Right renal pelvis (tissue), 4 donors: ENCODE results near the gene GCAT. TPM values are rescaled to one million over a fixed set of nuclear protein-coding genes. Genes with fewer than 3 reads are reported as not detected.
A peak's percentile ranks its signal among the peaks of the same experiment; 100 is the strongest.

Source experiments
- DNase-seq, 4 donors: peaks; one replicate each; pipeline ENCODE4 v3.0.0-alpha.2; 2013; ENCODE audit warnings: low read depth in 4 of 4, low spot score in 3 of 4, missing footprints in 1 of 4
- polyA plus RNA-seq, 4 donors: library from polyadenylated mRNA; unstranded; fragments of 120-200 nt; gene quantifications; one replicate each; pipeline ENCODE4 v1.2.1, GENCODE V29; 2013; ENCODE audit not compliant: insufficient read length in 4 of 4

Gene GCAT
- polyA plus RNA-seq, 4 donors = 14.0 to 18.8 (median 14.4) TPM

DNA sequence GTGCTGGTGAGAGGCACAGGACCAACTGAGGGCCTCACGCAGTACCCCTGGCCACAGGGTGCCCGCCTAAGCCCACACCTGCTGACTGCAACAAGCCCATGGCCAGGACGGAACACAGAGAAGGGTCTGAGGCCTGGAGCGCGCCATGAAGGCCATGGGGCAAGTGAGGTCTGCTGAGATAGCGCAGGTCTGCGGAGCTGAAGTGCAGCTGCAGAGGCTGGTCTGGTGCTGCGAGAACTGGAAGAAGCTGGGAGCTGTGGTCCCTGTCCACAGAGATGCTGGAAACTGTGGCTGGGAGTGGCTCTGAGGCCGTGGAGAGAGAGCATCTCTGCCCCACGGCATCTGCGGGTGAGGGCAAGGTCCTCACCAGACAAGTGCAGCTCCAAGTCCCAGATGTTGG lies 23.7 kb downstream of the GCAT start:
- DNase-seq = no peak

DNA sequence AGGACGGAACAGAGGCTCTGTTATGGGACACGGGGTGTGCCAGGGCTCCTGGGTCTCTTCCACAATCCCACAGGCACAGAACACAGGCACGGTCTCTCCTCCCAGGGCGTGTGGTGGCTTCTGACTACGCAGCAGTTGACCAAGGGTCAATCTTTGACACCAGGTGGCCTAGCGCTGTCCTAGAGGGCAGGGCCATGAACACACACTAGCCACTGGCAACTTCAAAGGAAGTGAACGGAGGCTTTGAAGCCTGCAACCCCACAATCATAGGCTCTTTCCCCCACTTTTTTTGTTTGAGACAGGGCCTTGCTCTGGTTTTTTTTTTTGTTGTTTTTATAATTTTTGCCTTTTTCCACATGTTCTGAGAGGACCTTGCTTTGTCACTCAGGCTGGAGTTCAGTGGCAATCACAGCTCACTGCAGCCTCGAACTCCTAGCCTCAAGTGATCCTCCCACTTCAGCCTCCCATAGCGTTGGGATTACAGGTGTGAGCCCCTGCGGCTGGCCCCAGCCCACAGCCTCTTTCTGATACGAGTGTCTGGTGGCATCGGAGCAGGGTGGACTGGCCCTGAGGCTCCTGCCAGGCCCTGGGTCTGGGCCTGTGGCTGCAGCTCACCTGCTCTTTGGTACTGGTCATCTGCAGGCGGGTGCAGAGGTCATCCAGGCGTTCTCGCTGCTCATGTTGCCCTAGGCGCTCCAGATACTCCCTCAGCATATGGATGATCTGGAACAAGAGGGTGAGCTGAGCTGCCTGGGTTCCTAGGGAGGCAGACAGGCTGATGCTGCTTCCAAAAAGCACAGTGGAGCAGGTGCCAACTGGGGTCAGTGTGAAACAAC lies 24.5 kb downstream of the GCAT start:
- no peak for DNase-seq

DNA sequence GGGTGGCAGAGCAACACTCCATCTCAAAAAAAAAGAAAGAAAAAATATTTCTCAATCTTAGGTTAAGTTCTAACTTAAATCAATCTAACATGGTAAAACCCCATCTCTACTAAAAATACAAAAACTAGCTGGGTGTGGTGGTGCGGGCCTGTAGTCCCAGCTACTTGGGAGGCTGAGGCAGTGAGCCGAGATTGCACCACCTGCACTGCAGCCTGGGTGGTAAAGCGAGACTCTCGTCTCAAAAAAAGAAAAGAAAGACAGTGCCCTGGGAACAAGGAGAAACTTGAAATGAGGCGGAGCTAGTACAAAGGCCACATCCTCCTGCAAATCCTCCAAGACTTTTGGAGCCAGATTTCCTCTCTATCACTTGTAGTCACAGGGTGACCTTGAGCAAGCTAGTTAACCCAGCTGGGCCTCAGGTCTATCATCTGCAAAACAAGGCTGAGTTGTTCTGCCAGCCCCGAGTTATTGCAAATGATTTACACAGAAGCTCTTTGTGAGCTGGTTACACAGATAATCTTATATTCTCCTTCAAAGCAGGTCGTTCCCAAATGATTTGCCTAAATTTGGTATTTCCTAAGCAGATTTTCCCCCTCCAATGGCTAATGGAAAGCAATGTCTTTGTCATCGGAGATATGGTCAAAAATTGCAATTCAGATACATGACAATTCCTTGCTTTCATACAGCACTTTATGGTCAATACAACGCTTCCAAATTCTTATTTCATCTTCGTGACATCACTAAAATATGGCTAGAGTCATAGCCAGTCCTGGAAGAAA lies 34.5 kb downstream of the GCAT start:
- no peak for DNase-seq

DNA sequence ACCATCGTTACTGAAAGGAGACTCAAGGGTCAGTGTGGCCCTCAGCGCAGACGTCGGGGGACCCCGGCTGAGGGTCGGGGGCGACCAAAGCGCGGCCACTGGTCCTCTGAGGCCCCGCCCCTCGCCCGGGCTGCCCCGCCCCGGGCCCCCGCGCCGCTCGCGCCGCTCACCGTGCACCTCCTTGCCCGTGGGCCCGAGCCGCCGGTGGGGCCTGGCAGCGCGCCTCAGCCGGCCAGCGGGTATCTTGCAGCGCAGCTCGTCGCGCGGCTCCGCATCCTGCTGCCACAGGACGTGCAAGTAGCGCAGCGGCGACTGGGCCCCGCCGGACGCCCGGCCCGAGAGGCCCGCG lies 36.0 kb downstream of the GCAT start:
- no peak for DNase-seq

DNA sequence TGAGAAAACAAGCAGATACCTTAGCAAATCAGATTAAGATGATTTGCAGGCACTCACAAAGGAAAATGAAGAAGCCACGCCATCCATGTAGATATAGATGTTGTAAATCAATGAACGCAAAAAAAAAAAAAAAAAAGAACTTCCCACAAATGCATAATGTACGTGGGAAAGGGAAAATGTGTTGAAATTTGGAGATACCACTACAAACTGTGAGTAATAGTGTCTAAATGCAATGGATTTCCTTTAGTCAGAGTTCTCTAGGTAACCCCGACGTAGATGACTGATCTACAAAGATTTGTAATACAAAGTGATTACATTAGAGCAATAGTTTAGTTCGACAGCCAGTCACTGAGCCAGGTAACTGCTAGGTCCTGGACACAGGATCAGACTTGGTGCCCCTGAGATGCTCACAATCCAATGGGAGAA lies 37.2 kb downstream of the GCAT start:
- no peak for DNase-seq

DNA sequence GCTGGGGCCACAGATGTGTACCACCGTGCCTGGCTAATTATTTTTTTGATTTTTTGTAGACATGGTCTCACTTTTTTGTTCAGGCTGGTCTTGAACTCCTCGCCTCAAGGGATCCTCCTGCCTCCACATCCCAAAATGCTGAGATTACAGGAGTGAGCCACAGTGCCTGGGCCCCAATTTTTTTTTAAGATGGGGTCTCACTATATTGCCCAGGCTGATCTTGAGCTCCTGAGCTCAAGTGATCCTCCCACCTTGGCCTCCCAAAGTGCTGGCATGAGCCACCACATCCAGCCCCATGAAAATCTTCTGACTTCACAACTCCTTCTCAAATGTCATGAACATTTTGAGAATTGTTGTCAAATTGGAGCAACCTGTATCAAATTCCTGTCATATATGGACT lies 38.7 kb downstream of the GCAT start:
- DNase-seq = no peak

DNA sequence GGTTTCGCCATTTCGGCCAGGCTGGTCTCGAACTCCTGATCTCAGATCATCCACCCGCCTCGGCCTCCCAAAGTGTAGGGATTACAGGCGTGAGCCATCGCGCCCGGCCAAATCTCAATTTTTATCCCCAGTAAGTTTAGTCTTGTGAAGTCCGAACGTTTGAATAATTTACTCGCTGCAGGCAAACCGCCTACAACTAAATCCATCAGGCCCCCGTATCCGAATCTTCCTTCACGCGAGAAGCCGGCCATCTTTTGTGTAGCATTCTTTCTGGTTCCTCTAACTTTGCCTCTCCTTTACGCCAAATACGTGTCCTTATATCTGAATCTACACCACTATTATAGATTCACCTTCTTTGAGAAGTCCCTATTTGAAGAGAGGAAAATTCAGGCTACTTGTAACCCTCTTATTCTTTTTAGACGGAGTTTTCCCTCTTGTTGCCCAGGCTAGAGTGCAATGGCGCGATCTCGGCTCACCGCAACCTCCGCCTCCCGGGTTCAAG lies 40.9 kb downstream of the GCAT start:
- peak in 1 of 4 donors; percentile 21 for DNase-seq

DNA sequence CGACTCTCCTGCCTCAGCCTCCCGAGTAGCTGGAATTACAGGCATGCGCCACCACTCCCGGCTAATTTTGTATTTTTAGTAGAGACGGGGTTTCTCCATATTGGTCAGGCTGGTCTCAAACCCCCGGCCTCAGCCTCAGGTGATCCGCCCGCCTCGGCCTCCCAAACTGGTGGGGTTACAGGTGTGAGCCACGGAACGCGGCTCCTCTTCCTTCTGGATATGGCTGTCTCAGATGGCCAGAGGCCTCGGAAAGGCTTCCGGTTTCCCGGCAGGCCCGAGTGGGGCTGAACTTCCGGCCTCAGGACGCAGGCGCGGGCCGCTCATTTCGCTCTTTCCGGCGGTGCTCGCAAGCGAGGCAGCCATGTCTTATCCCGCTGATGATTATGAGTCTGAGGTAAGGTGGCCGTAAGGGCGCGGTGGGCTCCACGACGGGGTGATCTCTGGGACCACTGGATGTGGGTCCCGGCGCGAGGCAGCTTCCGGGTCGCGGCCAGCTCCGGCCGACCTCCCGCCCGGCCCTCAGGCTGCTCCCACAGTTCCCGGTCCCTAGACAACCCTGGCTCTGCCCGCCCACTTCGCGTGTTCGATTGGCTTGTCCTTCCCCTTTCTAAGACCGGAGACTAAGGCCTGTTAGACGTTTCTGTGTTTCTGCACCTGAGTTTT lies 41.5 kb downstream of the GCAT start, which contains the start of gene EIF3L:
TSS of gene EIF3L (plus strand) at position 331 of the 663 bp plus-strand sequence. CDS start at position 362, 31 bp downstream.
- DNase-seq = peak; percentile 76 to 82 (median 78)

DNA sequence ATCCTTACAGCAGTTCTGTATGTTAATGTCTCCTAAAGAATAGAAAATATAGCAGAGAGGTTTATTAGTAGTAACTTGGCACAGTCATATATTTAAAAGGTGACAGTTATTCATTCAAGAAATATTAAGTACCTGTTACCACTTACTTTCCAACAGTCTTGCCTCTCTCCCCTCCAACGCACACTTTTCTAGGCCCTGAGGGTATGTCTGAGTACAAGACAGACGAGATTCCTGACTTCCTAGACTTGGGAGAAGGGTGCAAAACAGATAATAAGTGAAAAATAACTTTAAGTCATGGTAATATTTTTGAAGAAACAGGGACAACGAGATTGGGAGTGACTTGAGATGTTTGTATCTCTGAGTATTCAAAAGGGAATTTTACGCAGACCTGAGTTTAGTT lies 43.1 kb downstream of the GCAT start:
- no peak for DNase-seq

DNA sequence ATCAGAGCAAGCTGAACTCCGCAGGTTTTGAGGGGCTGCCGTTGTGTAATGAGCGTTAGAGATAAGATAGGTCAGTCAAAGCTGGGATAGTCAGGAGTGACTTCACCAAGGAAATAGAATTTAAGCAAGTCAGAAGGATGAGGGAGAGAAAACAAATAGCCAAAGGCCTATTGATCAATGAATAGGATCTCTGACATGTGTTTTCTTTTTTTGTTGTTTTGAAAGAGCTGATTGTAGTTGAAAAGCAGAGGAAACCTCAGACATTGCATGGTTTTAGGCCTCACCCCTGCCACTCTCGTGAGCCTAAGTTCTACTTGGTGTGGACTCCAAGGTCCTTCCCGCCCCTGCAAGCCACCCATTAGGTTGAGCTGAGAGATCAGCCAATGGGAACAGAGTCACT lies 44.7 kb downstream of the GCAT start:
- no peak for DNase-seq

DNA sequence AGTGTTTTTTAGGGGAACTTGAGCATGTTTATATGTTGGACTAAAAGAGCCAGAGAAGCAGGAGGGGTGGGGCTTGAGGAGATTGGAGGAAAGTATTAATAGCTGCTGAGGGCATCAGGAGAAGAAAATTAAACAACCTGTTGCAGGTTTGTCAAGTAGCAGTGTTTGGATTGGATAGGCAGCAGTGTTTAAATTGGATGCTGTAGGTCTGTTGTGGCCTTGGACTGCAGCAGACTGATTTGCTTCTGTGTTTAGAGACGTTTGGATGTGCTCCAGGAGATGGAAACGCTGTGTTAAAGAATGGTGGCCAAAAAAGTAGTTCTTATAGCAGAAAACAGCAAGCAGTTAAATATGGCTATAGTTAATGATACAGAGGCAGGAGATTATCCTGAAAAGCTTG lies 47.2 kb downstream of the GCAT start:
- no peak for DNase-seq

DNA sequence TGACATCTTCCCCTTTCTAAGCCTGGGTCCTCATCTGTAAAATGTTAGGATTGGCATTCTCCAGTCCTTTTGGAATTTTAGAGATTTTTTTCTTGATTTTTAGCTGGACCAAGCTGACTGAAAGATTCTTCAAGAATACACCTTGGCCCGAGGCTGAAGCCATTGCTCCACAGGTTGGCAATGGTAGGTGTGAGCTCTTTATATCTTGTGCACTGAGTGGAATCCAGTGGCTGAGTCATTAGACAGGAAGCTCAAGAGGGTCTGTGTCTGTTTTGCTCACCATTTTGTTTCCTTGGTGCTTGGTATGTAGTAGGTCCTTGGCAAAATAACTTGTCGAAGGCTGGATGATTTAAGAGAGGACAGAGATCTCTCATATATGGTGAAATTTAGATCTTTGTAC lies 47.7 kb downstream of the GCAT start:
- no peak for DNase-seq

DNA sequence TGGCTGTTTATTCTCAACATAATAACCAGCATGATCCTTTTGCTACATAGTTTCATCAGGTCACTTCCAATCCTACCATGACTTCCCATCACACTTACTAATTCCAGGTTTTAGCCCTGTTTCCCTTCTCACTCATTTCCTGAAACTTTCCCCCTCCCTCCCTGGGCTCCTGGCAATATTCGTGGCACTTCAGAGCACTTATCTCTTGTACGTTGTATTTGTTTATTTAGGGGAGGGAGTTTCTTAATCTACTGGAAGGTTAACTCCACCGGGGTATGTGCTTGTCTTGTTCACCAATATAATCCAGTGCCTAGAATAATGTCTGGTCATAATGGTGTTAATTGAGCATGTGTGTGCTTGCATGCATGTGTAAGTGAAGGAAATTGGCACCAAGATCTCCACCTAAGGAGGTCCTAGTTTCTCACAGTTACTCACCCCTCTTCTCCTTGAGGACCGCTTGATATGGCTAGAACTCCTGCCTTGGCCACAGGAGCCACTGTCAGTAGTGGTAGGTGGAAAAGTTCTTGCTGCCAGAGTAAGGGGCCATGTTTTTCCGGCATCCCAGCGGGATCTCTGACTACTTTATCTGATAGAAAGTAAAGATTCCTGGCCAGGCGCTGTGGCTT lies 53.2 kb downstream of the GCAT start:
- no peak for DNase-seq

DNA sequence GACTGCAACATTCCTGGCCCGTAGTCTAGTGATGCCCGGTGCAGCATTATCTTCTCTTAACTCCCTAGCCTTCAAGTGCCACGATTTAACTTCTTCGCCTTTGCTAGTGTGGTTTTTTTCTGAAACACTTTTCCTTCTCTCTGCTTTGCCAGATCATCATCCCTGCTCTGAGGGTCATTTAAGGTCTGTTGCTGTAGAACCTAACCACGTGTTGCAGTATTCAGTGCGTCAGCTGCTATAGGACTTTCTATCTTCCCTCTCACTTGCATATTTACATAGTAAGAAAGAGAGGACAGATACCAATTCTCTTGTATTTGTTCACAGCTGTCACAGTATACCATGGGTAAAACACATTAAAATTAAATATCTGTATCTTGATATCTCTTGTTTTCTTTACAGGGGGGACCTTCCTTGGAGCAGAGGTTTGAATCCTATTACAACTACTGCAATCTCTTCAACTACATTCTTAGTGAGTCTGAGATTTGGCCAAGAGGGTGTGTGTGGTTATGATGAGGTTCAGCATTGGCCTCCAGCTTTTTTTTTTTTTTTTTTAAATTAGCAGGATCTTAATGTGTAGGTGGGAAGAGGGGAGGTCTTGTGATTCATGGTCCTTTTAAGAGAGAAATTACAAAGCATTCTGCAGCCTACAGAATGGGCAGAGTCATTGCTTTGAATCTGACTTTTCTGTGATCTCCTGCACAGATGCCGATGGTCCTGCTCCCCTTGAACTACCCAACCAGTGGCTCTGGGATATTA lies 55.0 kb downstream of the GCAT start:
- DNase-seq = no peak

DNA sequence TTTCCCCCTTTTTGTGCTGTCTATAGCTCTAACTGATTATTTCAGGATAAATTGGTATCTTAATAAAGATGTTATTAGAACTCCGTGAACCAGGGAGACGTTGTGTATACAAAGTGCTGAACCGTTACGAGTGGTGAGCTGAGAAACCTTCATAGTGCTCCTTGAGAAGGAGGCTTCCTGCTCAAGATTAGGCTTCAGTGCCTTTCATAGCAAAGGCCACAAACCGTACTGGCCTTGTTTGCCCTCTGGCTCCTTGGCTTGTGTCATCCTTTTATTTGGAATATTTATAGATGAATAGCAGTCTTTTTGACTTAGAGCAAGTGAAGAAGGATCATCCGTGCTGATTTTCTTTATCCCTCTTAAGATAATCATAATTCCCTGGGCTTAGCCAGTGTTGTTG lies 57.8 kb downstream of the GCAT start:
- DNase-seq = no peak

Other genes with a start within 250 kb of the GCAT start
- 10 to 100 TPM; 44.6 to 59.2 (median 51.2) TPM for gene CDC42EP1, start 247.5 kb upstream of the GCAT start, polyA plus RNA-seq
- 10 to 100 TPM; 26.9 to 35.3 (median 32.2) TPM for gene LGALS2, start 227.8 kb upstream of the GCAT start, polyA plus RNA-seq
- 10 to 100 TPM; 39.6 to 53.9 (median 50.0) TPM for gene GGA1, start 199.1 kb upstream of the GCAT start, polyA plus RNA-seq
- 10 to 100 TPM; 13.8 to 21.1 (median 19.2) TPM for gene SH3BP1, start 168.3 kb upstream of the GCAT start, polyA plus RNA-seq
- gene PDXP, start 149.2 kb upstream of the GCAT start, polyA plus RNA-seq = 10 to 100 TPM; 17.7 to 18.9 (median 18.4) TPM
- 100 to 1,000 TPM; 322 to 518 (median 359) TPM for gene LGALS1, start 132.3 kb upstream of the GCAT start, polyA plus RNA-seq
- gene NOL12, start 121.6 kb upstream of the GCAT start, polyA plus RNA-seq = 10 to 100 TPM; 16.6 to 20.6 (median 18.9) TPM
- 10 to 100 TPM; 60.6 to 89.0 (median 64.1) TPM for gene TRIOBP, start 110.9 kb upstream of the GCAT start, polyA plus RNA-seq
- under 1 TPM in 1 of 4 donors, not detected in 3; 0.04 TPM for gene GALR3, start 15.4 kb downstream of the GCAT start, polyA plus RNA-seq
- 10 to 100 TPM; 25.5 to 30.5 (median 29.4) TPM for gene ANKRD54, start 36.4 kb downstream of the GCAT start, polyA plus RNA-seq
- 1,000 to 10,000 TPM; 1,007 to 1,114 (median 1,055) TPM for gene EIF3L, start 41.5 kb downstream of the GCAT start, polyA plus RNA-seq
- gene MICALL1, start 98.4 kb downstream of the GCAT start, polyA plus RNA-seq = 10 to 100 TPM; 27.4 to 29.8 (median 28.1) TPM
- gene C22orf23, start 145.7 kb downstream of the GCAT start, polyA plus RNA-seq = 1 to 10 TPM; 6.1 to 8.0 (median 6.8) TPM
- 10 to 100 TPM; 55.4 to 82.1 (median 63.8) TPM for gene POLR2F, start 145.8 kb downstream of the GCAT start, polyA plus RNA-seq
- 1 to 10 TPM in 3 of 4 donors, under 1 TPM in 1; 0.91 to 3.8 (median 1.3) TPM for gene SOX10, start 176.6 kb downstream of the GCAT start, polyA plus RNA-seq
- 10 to 100 TPM; 27.5 to 38.8 (median 29.3) TPM for gene PICK1, start 249.5 kb downstream of the GCAT start, polyA plus RNA-seq